Measurements from ENCODE around the gene DDX4. TPM values are rescaled to one million over a fixed set of nuclear protein-coding genes. Genes with fewer than 3 reads are reported as not detected.

The DDX4 gene
- total RNA-seq, 1 experiment from 2014 or later, result not detected

DNA sequence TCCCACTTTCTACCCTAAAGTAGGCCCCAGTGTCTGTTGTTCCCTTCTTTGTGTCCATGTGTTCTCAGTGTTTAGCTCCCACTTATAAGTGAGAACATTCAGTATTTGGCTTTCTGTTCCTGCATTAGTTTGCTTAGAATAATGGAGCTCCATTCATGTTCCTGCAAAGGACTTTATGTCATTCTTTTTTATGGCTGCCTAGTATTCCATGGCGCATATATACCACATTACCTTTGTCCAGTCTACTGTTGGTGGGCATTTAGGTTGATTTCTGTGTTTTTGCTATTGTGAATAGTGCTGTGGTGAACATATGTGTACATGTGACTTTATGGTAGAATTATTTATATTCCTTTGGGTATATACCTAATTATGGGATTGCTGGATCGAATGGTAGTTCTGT, 30.4 kb downstream of the DDX4 start:
- Histone ChIP-seq H3K4me1 (ENCODE audit: control insufficient read depth in 1 of 2, insufficient read depth in 2 of 2, low read length in 2 of 2) (no peaks in the 10 kb centered on the region), H3K9ac (ENCODE audit: low read length) (no peak overlapping the region), H3K9me2 (ENCODE audit: insufficient read depth) (no peaks in the 10 kb centered on the region), H3K27me3 (ENCODE audit: insufficient read depth, low read length) (no peaks in the 10 kb centered on the region), H3K4me2 (ENCODE audit: low read length) (no peak overlapping the region), H3K4me3 (replicated peaks in 1 of 2; ENCODE audit: low read depth in 1 of 2, low read length in 2 of 2) (no peak overlapping the region), H4K20me1 (ENCODE audit: insufficient read depth) (no peaks in the 10 kb centered on the region), H3K36me3 (ENCODE audit: control insufficient read depth in 1 of 2, insufficient read depth in 2 of 2, low read length in 2 of 2) (no peaks in the 10 kb centered on the region), H3K79me2 (ENCODE audit: insufficient read depth, low read length) (no peaks in the 10 kb centered on the region), H3K27ac (ENCODE audit: low read depth, low read length) (no peak overlapping the region), H2AFZ (ENCODE audit: low read depth, low read length, poor library complexity, severe bottlenecking) (no peak overlapping the region), H3K9me3 (ENCODE audit: control insufficient read depth in 1 of 2, insufficient read depth in 1 of 2, low read depth in 1 of 2, low read length in 2 of 2) (no peaks in the 10 kb centered on the region)
- no peak for ATAC-seq
- ChIA-PET RAD21 (ENCODE audit: low non-redundant PET in 1 of 2, low total read pairs in 2 of 2, uncharacterized antibody in 2 of 2, unreplicated experiment in 2 of 2) (no interaction called here), POLR2A (no interaction called here), CTCF (no interaction called here)
- TF ChIP-seq CBX3 (IDR thresholded peaks at IDR 0.05; ENCODE audit: low read depth), result no peak
- TF ChIP-seq, protein P1, sequence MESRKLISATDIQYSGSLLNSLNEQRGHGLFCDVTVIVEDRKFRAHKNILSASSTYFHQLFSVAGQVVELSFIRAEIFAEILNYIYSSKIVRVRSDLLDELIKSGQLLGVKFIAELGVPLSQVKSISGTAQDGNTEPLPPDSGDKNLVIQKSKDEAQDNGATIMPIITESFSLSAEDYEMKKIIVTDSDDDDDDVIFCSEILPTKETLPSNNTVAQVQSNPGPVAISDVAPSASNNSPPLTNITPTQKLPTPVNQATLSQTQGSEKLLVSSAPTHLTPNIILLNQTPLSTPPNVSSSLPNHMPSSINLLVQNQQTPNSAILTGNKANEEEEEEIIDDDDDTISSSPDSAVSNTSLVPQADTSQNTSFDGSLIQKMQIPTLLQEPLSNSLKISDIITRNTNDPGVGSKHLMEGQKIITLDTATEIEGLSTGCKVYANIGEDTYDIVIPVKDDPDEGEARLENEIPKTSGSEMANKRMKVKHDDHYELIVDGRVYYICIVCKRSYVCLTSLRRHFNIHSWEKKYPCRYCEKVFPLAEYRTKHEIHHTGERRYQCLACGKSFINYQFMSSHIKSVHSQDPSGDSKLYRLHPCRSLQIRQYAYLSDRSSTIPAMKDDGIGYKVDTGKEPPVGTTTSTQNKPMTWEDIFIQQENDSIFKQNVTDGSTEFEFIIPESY (IDR thresholded peaks at IDR 0.05; ENCODE audit: extremely low read depth, insufficient replicate concordance, low read length), result no peak
- no peak for TF ChIP-seq ZNF274 (IDR thresholded peaks at IDR 0.05; ENCODE audit: low read depth, low read length)
- TF ChIP-seq, protein P2, sequence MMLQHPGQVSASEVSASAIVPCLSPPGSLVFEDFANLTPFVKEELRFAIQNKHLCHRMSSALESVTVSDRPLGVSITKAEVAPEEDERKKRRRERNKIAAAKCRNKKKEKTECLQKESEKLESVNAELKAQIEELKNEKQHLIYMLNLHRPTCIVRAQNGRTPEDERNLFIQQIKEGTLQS (IDR thresholded peaks at IDR 0.05), result no peak
- no peak for TF ChIP-seq SIN3A (IDR thresholded peaks at IDR 0.05; ENCODE audit: low read depth)
- no peak for TF ChIP-seq EGR1 (IDR thresholded peaks at IDR 0.05; ENCODE audit: low read depth)
- TF ChIP-seq RAD21 (IDR thresholded peaks at IDR 0.05; ENCODE audit: low read depth), result no peak
- TF ChIP-seq, protein P3, sequence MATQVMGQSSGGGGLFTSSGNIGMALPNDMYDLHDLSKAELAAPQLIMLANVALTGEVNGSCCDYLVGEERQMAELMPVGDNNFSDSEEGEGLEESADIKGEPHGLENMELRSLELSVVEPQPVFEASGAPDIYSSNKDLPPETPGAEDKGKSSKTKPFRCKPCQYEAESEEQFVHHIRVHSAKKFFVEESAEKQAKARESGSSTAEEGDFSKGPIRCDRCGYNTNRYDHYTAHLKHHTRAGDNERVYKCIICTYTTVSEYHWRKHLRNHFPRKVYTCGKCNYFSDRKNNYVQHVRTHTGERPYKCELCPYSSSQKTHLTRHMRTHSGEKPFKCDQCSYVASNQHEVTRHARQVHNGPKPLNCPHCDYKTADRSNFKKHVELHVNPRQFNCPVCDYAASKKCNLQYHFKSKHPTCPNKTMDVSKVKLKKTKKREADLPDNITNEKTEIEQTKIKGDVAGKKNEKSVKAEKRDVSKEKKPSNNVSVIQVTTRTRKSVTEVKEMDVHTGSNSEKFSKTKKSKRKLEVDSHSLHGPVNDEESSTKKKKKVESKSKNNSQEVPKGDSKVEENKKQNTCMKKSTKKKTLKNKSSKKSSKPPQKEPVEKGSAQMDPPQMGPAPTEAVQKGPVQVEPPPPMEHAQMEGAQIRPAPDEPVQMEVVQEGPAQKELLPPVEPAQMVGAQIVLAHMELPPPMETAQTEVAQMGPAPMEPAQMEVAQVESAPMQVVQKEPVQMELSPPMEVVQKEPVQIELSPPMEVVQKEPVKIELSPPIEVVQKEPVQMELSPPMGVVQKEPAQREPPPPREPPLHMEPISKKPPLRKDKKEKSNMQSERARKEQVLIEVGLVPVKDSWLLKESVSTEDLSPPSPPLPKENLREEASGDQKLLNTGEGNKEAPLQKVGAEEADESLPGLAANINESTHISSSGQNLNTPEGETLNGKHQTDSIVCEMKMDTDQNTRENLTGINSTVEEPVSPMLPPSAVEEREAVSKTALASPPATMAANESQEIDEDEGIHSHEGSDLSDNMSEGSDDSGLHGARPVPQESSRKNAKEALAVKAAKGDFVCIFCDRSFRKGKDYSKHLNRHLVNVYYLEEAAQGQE (IDR thresholded peaks at IDR 0.05; ENCODE audit: low read depth), result no peak
- TF ChIP-seq, protein P4, sequence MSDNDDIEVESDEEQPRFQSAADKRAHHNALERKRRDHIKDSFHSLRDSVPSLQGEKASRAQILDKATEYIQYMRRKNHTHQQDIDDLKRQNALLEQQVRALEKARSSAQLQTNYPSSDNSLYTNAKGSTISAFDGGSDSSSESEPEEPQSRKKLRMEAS (IDR thresholded peaks at IDR 0.05), result no peak
- TF ChIP-seq FOSL1 (IDR thresholded peaks at IDR 0.05; ENCODE audit: low read depth), result no peak
- TF ChIP-seq, protein P5, sequence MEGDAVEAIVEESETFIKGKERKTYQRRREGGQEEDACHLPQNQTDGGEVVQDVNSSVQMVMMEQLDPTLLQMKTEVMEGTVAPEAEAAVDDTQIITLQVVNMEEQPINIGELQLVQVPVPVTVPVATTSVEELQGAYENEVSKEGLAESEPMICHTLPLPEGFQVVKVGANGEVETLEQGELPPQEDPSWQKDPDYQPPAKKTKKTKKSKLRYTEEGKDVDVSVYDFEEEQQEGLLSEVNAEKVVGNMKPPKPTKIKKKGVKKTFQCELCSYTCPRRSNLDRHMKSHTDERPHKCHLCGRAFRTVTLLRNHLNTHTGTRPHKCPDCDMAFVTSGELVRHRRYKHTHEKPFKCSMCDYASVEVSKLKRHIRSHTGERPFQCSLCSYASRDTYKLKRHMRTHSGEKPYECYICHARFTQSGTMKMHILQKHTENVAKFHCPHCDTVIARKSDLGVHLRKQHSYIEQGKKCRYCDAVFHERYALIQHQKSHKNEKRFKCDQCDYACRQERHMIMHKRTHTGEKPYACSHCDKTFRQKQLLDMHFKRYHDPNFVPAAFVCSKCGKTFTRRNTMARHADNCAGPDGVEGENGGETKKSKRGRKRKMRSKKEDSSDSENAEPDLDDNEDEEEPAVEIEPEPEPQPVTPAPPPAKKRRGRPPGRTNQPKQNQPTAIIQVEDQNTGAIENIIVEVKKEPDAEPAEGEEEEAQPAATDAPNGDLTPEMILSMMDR (IDR thresholded peaks at IDR 0.05 in 2 of 3, conservative IDR thresholded peaks at IDR 0.05 in 1 of 3; ENCODE audit: borderline replicate concordance in 1 of 3, insufficient read depth in 1 of 3, low read depth in 2 of 3, low read length in 2 of 3), result no peak
- no peak for TF ChIP-seq EZH2phosphoT487 (IDR thresholded peaks at IDR 0.05; ENCODE audit: borderline replicate concordance)
- no peak for TF ChIP-seq SRF (IDR thresholded peaks at IDR 0.05; ENCODE audit: low read depth)
- TF ChIP-seq YY1 (IDR thresholded peaks at IDR 0.05; ENCODE audit: extremely low read depth, insufficient replicate concordance, low read depth, low read length), result no peak
- no peak for TF ChIP-seq TCF7L2 (IDR thresholded peaks at IDR 0.05; ENCODE audit: borderline replicate concordance, extremely low read depth, insufficient read depth, insufficient read length)
- DNase-seq (ENCODE audit: low read depth, low spot score), result no peak
- BruUV-seq (replicated peaks), result no TSS peak
- intact Hi-C loops (cut with micrococcal nuclease), result no loop called here

Measured in HCT116 (cell line).